Fibroblast of mammary gland (primary cell): ENCODE results near the gene HOXA13.

Experiments
- DNase-seq: peaks from one replicate; pipeline ENCODE4 v3.0.0-alpha.2; 2010; ENCODE audit warnings: low read depth
- H3K4me3 ChIP-seq: 2 replicates; pipeline ENCODE4 v1.5.1; 2011; ENCODE audit warnings: low read depth, mild to moderate bottlenecking, low read length, moderate library complexity; ENCODE audit not compliant: control insufficient read depth
- CTCF ChIP-seq: conservative IDR thresholded peaks from 2 replicates; pipeline ENCODE4 v1.5.1; 2011; ENCODE audit warnings: low read depth, low read length, inconsistent platforms; ENCODE audit not compliant: control insufficient read depth, insufficient read depth

The HOXA13 gene

DNA sequence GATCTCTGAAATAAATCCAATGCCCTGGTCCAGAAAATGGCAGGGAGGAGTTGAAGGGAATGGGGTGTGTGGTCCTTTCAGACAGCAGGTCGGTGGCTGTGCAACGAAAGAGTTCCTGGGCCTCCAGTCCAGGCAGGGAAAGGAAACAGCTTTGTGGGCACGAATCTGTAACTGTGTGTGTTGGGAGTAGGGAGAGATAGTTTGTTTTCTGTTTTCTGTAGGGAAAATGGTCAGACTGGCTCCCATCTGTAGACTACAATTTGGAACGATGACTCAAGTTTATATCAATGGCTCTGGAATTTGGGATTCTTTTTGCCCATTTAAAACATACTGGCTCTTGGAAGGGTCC, 32.0 kb downstream of the HOXA13 start:
- DNase-seq, result peak; percentile 83
- H3K4me3 ChIP-seq, result peak overlapping the region; percentile 60
- TF ChIP-seq CTCF, result no peak

DNA sequence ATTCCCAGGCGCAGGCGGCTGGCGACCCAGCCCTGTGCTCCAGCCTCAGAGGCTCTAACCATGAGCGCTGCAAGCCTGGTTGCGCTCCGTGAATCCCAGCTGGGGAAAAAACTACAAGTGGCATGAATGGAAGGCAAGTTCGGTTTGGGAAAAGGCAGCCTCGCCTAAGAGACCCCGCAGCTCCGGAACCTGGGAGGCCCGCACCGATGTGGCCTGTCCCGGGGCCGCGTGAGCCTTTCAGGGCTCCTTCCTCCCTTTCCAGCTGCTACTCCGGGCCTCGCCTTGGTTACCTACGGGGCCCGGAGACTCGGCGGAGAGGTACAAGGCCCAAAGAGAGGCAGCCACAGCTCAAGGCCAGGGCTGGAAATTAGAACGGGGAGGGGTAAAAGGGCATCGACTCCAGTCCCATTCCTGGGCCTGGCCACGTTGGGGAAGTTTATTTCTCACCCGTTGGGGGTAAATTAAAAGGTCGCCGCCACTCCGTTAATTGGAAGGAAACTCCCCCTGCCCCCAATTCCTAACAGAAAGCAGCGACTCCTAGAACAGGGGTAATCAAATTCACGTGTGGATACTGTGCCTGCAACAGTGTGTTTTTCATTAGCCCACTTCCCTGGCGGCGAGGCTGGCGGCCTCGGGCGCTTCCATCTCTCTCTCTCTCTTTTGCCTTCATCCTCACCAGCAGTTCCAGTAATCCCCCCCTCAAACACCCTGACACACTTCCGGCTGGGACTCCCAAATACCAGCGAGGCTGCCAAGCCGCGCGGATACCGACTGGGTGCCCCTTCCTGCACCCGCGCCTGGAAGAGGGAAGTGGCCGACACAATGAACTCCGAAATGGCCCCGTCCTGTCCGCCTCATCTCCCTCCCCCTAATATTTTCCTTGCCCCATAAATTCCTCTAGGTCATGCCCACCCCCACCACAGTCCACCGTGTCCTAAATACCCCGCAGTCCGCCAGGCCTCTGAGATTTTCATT, 33.1 kb downstream of the HOXA13 start:
- no peak for TF ChIP-seq CTCF
- peak; percentile 71 for DNase-seq
- peak overlapping the region; percentile 77 for H3K4me3 ChIP-seq

- peak overlapping the region; percentile 77 for H3K4me3 ChIP-seq
- no peak for TF ChIP-seq CTCF
- peak; percentile 62 for DNase-seq
Observed at GRCh38 chr7:27165996-27166530, 33.8 kb downstream of the HOXA13 start.

DNA sequence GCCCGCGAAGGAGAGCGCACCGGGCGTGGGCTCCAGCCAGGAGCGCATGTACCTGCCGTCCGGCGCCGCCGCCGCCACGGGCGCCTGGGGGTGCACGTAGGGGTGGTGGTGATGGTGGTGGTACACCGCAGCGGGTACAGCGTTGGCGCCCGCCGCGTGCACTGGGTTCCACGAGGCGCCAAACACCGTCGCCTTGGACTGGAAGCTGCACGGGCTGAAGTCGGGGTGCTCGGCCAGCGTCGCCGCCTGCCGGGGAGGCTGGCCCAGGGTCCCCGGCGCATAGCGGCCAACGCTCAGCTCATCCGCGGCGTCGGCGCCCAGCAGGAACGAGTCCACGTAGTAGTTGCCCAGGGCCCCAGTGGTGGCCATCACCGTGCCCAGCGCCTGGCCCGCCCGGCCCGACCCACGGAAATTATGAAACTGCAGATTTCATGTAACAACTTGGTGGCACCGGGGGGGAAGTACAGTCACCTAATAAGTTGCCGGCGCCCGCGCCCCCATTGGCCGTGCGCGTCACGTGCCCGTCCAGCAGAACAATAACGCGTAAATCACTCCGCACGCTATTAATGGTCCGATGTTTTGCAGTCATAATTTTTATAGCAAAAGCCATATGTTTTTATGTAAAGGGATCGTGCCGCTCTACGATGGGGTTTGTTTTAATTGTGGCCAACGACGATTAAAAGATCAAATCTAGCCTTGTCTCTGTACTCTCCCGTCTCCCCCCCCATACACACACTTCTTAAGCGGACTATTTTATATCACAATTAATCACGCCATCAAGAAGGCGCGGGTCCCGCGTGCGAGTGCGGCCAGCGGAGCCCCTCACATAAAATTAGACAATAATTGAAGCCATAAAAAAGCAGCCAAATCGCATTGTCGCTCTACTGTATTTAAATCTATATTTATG, 34.5 kb downstream of the HOXA13 start, which contains the start of gene HOXA9:
Gene HOXA9 (minus strand): TSS at position 449 of the 907 bp plus-strand sequence. CDS start 80 bp downstream, at position 369.
- TF ChIP-seq CTCF, result no peak
- H3K4me3 ChIP-seq, result peak within 1 kb of the TSS; percentile 77
- DNase-seq, result peak; percentile 96

GRCh38 chr7:27164367-27165088, 35.4 kb downstream of the HOXA13 start:
- H3K4me3 ChIP-seq, result peak overlapping the region; percentile 77
- peak; percentile 33 for DNase-seq
- TF ChIP-seq CTCF, result peak; percentile 15

DNA sequence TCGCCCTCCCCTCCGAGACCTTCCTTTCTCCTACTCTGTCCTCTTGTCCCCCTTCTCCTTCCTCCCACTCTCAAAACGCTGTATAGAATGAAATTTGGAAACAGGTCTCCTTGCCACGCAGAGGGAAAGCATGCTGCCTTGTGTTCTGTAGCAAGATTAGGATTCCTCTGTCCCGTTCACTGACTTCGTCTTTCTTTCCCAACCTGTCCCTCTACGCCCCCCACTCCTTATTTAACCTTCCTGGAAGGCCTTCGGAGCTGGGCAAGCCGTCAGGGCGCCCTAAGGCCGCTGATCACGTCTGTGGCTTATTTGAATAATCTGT, 35.9 kb downstream of the HOXA13 start:
- peak; percentile 15 for DNase-seq
- no peak for TF ChIP-seq CTCF
- peak overlapping the region; percentile 77 for H3K4me3 ChIP-seq
